ENCODE data around the gene RWDD4.
"Not testable (repeated sequence)": the region's sequence is repeated elsewhere in the genome, so short reads cannot be mapped to it uniquely, and the experiment has no call there.

Gene RWDD4

GRCh38 chr4:183627979-183628588, 30.9 kb downstream of the RWDD4 start:
- Histone ChIP-seq H3K9me3 (ENCODE audit: control insufficient read depth, low read length) (no peaks in the 10 kb centered on the region), H3K27ac (ENCODE audit: low read length, poor library complexity, severe bottlenecking) (no peak overlapping the region), H2BK12ac (ENCODE audit: low read length in 2 of 2) (no peak overlapping the region), H4K91ac (ENCODE audit: low read length) (peak overlapping the region; percentile 11), H3K27me3 (ENCODE audit: control insufficient read depth in 1 of 2, insufficient read depth in 1 of 2, low read length in 2 of 2) (no peaks in the 10 kb centered on the region), H3K4me3 (ENCODE audit: insufficient read depth in 1 of 2, low read depth in 1 of 2, low read length in 2 of 2) (no peak overlapping the region), H3K18ac (ENCODE audit: low read depth in 1 of 2, low read length in 2 of 2) (no peak overlapping the region), H3K79me1 (replicated peaks; ENCODE audit: low read length, poor library complexity, severe bottlenecking) (no peaks in the 10 kb centered on the region), H2AK5ac (ENCODE audit: low read length, severe bottlenecking) (no peak overlapping the region), H2BK120ac (ENCODE audit: low read depth, low read length) (no peak overlapping the region), H3K4ac (ENCODE audit: low read depth in 1 of 2, low read length in 2 of 2) (no peak overlapping the region), H2AFZ (ENCODE audit: low read depth, low read length) (no peak overlapping the region), H3K36me3 (ENCODE audit: control insufficient read depth in 1 of 2, insufficient read depth in 2 of 2, low read depth in 1 of 2, low read length in 2 of 2) (no peaks in the 10 kb centered on the region), H3K14ac (ENCODE audit: low read length in 2 of 2) (no peak overlapping the region), H2BK15ac (ENCODE audit: low read depth, poor library complexity, severe bottlenecking) (no peak overlapping the region), H3K4me2 (ENCODE audit: low read length, poor library complexity, severe bottlenecking) (no peak overlapping the region), H3K9ac (ENCODE audit: low read length) (no peak overlapping the region), H4K8ac (ENCODE audit: low read length) (no peak overlapping the region), H2BK5ac (ENCODE audit: low read depth, low read length, poor library complexity, severe bottlenecking) (no peak overlapping the region), H3K4me1 (ENCODE audit: control insufficient read depth, insufficient read depth, low read depth, low read length) (no peaks in the 10 kb centered on the region), H3K23ac (ENCODE audit: low read length in 2 of 2) (no peak overlapping the region)
- 95% methylated on average over 12 of the region's 12 CpGs for whole genome bisulfite sequencing
- DNase-seq: no peak

- not testable (repeated sequence) for H3K4me1 ChIP-seq (ENCODE audit: control insufficient read depth, insufficient read depth, low read depth, low read length); H3K9ac ChIP-seq (ENCODE audit: low read length); H3K4me2 ChIP-seq (ENCODE audit: low read length, poor library complexity, severe bottlenecking); H3K27ac ChIP-seq (ENCODE audit: low read length, poor library complexity, severe bottlenecking); H2AFZ ChIP-seq (ENCODE audit: low read depth, low read length); H3K79me1 ChIP-seq (replicated peaks; ENCODE audit: low read length, poor library complexity, severe bottlenecking); H3K4me3 ChIP-seq (ENCODE audit: insufficient read depth in 1 of 2, low read depth in 1 of 2, low read length in 2 of 2); H2BK5ac ChIP-seq (ENCODE audit: low read depth, low read length, poor library complexity, severe bottlenecking); H3K9me3 ChIP-seq (ENCODE audit: control insufficient read depth, low read length); H3K4ac ChIP-seq (ENCODE audit: low read depth in 1 of 2, low read length in 2 of 2); H3K36me3 ChIP-seq (ENCODE audit: control insufficient read depth in 1 of 2, insufficient read depth in 2 of 2, low read depth in 1 of 2, low read length in 2 of 2); H2BK120ac ChIP-seq (ENCODE audit: low read depth, low read length); H3K14ac ChIP-seq (ENCODE audit: low read length in 2 of 2); H2AK5ac ChIP-seq (ENCODE audit: low read length, severe bottlenecking); H2BK12ac ChIP-seq (ENCODE audit: low read length in 2 of 2); H3K23ac ChIP-seq (ENCODE audit: low read length in 2 of 2); H4K91ac ChIP-seq (ENCODE audit: low read length); H4K8ac ChIP-seq (ENCODE audit: low read length); H3K18ac ChIP-seq (ENCODE audit: low read depth in 1 of 2, low read length in 2 of 2); DNase-seq; H2BK15ac ChIP-seq (ENCODE audit: low read depth, poor library complexity, severe bottlenecking); H3K27me3 ChIP-seq (ENCODE audit: control insufficient read depth in 1 of 2, insufficient read depth in 1 of 2, low read length in 2 of 2)
- 99% methylated on average over 5 of the region's 5 CpGs for WGBS
These were observed 31.7 kb downstream of the RWDD4 start for GRCh38 chr4:183627286-183627685.

GRCh38 chr4:183626168-183626567, 32.8 kb downstream of the RWDD4 start:
- H2BK5ac ChIP-seq (ENCODE audit: low read depth, low read length, poor library complexity, severe bottlenecking): no peak overlapping the region
- H3K9ac ChIP-seq (ENCODE audit: low read length): no peak overlapping the region
- no peak overlapping the region for H3K14ac ChIP-seq (ENCODE audit: low read length in 2 of 2)
- H2AK5ac ChIP-seq (ENCODE audit: low read length, severe bottlenecking): no peak overlapping the region
- no peaks in the 10 kb centered on the region for H3K36me3 ChIP-seq (ENCODE audit: control insufficient read depth in 1 of 2, insufficient read depth in 2 of 2, low read depth in 1 of 2, low read length in 2 of 2)
- no peak overlapping the region for H3K4ac ChIP-seq (ENCODE audit: low read depth in 1 of 2, low read length in 2 of 2)
- H3K27ac ChIP-seq (ENCODE audit: low read length, poor library complexity, severe bottlenecking): no peak overlapping the region
- H4K91ac ChIP-seq (ENCODE audit: low read length): no peak overlapping the region
- H2BK120ac ChIP-seq (ENCODE audit: low read depth, low read length): no peak overlapping the region
- H2BK12ac ChIP-seq (ENCODE audit: low read length in 2 of 2): no peak overlapping the region
- WGBS: 89% methylated on average over 6 of the region's 6 CpGs
- no peak overlapping the region for H3K23ac ChIP-seq (ENCODE audit: low read length in 2 of 2)
- H2BK15ac ChIP-seq (ENCODE audit: low read depth, poor library complexity, severe bottlenecking): no peak overlapping the region
- H3K79me1 ChIP-seq (replicated peaks; ENCODE audit: low read length, poor library complexity, severe bottlenecking): no peaks in the 10 kb centered on the region
- no peak overlapping the region for H3K4me3 ChIP-seq (ENCODE audit: insufficient read depth in 1 of 2, low read depth in 1 of 2, low read length in 2 of 2)
- no peaks in the 10 kb centered on the region for H3K9me3 ChIP-seq (ENCODE audit: control insufficient read depth, low read length)
- H3K4me2 ChIP-seq (ENCODE audit: low read length, poor library complexity, severe bottlenecking): no peak overlapping the region
- H3K18ac ChIP-seq (ENCODE audit: low read depth in 1 of 2, low read length in 2 of 2): no peak overlapping the region
- no peaks in the 10 kb centered on the region for H3K4me1 ChIP-seq (ENCODE audit: control insufficient read depth, insufficient read depth, low read depth, low read length)
- H2AFZ ChIP-seq (ENCODE audit: low read depth, low read length): no peak overlapping the region
- H3K27me3 ChIP-seq (ENCODE audit: control insufficient read depth in 1 of 2, insufficient read depth in 1 of 2, low read length in 2 of 2): no peaks in the 10 kb centered on the region
- no peak for DNase-seq
- H4K8ac ChIP-seq (ENCODE audit: low read length): no peak overlapping the region

- no peak overlapping the region for H3K4ac ChIP-seq (ENCODE audit: low read depth in 1 of 2, low read length in 2 of 2)
- 88% methylated on average over 6 of the region's 6 CpGs for whole genome bisulfite sequencing
- H3K79me1 ChIP-seq (replicated peaks; ENCODE audit: low read length, poor library complexity, severe bottlenecking): no peaks in the 10 kb centered on the region
- H4K8ac ChIP-seq (ENCODE audit: low read length): no peak overlapping the region
- H3K9me3 ChIP-seq (ENCODE audit: control insufficient read depth, low read length): no peaks in the 10 kb centered on the region
- no peak overlapping the region for H3K4me3 ChIP-seq (ENCODE audit: insufficient read depth in 1 of 2, low read depth in 1 of 2, low read length in 2 of 2)
- no peak overlapping the region for H3K4me2 ChIP-seq (ENCODE audit: low read length, poor library complexity, severe bottlenecking)
- no peak overlapping the region for H2BK5ac ChIP-seq (ENCODE audit: low read depth, low read length, poor library complexity, severe bottlenecking)
- H3K23ac ChIP-seq (ENCODE audit: low read length in 2 of 2): no peak overlapping the region
- no peak overlapping the region for H3K18ac ChIP-seq (ENCODE audit: low read depth in 1 of 2, low read length in 2 of 2)
- H2AK5ac ChIP-seq (ENCODE audit: low read length, severe bottlenecking): no peak overlapping the region
- no peak overlapping the region for H3K14ac ChIP-seq (ENCODE audit: low read length in 2 of 2)
- H3K36me3 ChIP-seq (ENCODE audit: control insufficient read depth in 1 of 2, insufficient read depth in 2 of 2, low read depth in 1 of 2, low read length in 2 of 2): no peaks in the 10 kb centered on the region
- H3K9ac ChIP-seq (ENCODE audit: low read length): no peak overlapping the region
- H2BK12ac ChIP-seq (ENCODE audit: low read length in 2 of 2): no peak overlapping the region
- no peak overlapping the region for H2BK120ac ChIP-seq (ENCODE audit: low read depth, low read length)
- H3K4me1 ChIP-seq (ENCODE audit: control insufficient read depth, insufficient read depth, low read depth, low read length): no peaks in the 10 kb centered on the region
- H2BK15ac ChIP-seq (ENCODE audit: low read depth, poor library complexity, severe bottlenecking): no peak overlapping the region
- H3K27ac ChIP-seq (ENCODE audit: low read length, poor library complexity, severe bottlenecking): no peak overlapping the region
- no peak for DNase-seq
- no peak overlapping the region for H2AFZ ChIP-seq (ENCODE audit: low read depth, low read length)
- H3K27me3 ChIP-seq (ENCODE audit: control insufficient read depth in 1 of 2, insufficient read depth in 1 of 2, low read length in 2 of 2): no peaks in the 10 kb centered on the region
- no peak overlapping the region for H4K91ac ChIP-seq (ENCODE audit: low read length)
These were observed 34.4 kb downstream of the RWDD4 start for GRCh38 chr4:183624548-183624947.
